ENCODE measurements around the gene PRKCA. TPM values are rescaled to one million over a fixed set of nuclear protein-coding genes. Genes with fewer than 3 reads are reported as not detected.

Gene PRKCA
- total and polyA plus RNA-seq, 2 donors (not counting 3 experiments of a cell fraction or from before 2014, with no cell fraction given), result 7.5 to 34.2 TPM

DNA sequence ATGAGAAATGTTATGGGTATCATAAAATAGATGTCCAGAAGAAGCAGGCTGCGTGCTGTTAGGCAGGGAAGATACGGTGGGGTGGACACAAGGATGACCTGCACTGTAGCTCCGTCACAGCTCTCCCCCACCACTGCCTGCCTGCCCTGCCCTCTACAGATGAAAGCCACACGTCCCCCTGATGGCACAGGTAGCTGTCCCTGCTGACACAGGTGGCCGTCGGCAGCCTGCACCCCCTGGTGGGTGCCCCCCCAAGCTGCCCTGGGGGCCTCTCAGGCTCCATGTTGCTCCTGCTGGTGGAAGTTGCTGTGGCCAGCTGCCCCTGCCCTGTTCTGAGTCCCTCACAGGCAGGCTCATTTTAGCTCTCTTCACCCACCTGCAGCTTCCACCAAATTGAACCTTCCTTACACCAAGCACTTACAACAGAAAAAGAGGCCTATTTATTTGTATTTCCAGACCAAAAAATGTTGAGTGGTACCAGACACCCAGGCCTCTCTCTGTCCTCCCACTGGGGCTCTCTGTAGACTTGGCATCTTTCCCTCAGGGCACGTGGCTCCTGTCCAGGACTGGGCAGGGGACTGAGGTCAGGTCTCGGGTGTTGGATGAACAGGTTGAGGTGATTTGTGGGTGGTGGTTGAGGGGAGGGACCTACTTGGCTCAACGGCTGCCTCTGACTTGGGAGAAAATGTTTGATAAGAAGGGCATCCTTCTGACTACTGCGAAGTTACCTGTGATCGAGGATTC, 482.4 kb downstream of the PRKCA start:
- intact Hi-C loops (cut with micrococcal nuclease), result no loop called here
- no peak overlapping the region for H3K4me2 ChIP-seq (ENCODE audit: insufficient read depth, low read length)
- H3K27me3 ChIP-seq (ENCODE audit: control insufficient read depth in 2 of 2, insufficient read depth in 2 of 2, low read length in 2 of 2), result no peaks in the 10 kb centered on the region
- H4K20me1 ChIP-seq (replicated peaks; ENCODE audit: control insufficient read depth, extremely low read depth, insufficient read depth, low read length), result no peaks in the 10 kb centered on the region
- H3K9me3 ChIP-seq (replicated peaks; ENCODE audit: control insufficient read depth, insufficient read depth, low read length), result no peaks in the 10 kb centered on the region
- H3K79me2 ChIP-seq (ENCODE audit: control insufficient read depth, insufficient read depth, low read length), result no peaks in the 10 kb centered on the region
- TF ChIP-seq POLR2A (IDR thresholded peaks at IDR 0.05; ENCODE audit: low read depth, low read length) (no peak), EZH2 (IDR thresholded peaks at IDR 0.05; ENCODE audit: borderline replicate concordance, low read depth, low read length, severe bottlenecking) (no peak), JUN (IDR thresholded peaks at IDR 0.05; ENCODE audit: borderline replicate concordance, insufficient read depth, insufficient read length, low read depth) (no peak), MYC (IDR thresholded peaks at IDR 0.05; ENCODE audit: low read depth, low read length) (no peak), FOS (IDR thresholded peaks at IDR 0.05; ENCODE audit: borderline replicate concordance, insufficient read depth, low read length) (no peak), GATA2 (IDR thresholded peaks at IDR 0.05; ENCODE audit: insufficient read depth, insufficient read length, low read depth, low read length) (no peak), POLR2AphosphoS5 (IDR thresholded peaks at IDR 0.05; ENCODE audit: insufficient read depth, low read depth, low read length) (no peak)
- TF ChIP-seq, protein P1, sequence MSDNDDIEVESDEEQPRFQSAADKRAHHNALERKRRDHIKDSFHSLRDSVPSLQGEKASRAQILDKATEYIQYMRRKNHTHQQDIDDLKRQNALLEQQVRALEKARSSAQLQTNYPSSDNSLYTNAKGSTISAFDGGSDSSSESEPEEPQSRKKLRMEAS (IDR thresholded peaks at IDR 0.05; ENCODE audit: insufficient read depth, insufficient read length), result no peak
- TF ChIP-seq, protein P2, sequence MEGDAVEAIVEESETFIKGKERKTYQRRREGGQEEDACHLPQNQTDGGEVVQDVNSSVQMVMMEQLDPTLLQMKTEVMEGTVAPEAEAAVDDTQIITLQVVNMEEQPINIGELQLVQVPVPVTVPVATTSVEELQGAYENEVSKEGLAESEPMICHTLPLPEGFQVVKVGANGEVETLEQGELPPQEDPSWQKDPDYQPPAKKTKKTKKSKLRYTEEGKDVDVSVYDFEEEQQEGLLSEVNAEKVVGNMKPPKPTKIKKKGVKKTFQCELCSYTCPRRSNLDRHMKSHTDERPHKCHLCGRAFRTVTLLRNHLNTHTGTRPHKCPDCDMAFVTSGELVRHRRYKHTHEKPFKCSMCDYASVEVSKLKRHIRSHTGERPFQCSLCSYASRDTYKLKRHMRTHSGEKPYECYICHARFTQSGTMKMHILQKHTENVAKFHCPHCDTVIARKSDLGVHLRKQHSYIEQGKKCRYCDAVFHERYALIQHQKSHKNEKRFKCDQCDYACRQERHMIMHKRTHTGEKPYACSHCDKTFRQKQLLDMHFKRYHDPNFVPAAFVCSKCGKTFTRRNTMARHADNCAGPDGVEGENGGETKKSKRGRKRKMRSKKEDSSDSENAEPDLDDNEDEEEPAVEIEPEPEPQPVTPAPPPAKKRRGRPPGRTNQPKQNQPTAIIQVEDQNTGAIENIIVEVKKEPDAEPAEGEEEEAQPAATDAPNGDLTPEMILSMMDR (IDR thresholded peaks at IDR 0.05; ENCODE audit: extremely low read depth in 1 of 2, insufficient read depth in 1 of 2, low read depth in 1 of 2, low read length in 2 of 2), result no peak
- CTCF ChIA-PET, result no interaction called here
- H3K9ac ChIP-seq (replicated peaks; ENCODE audit: extremely low read depth, insufficient read depth, low read length), result no peak overlapping the region
- dilution Hi-C loops (cut with MboI; ENCODE audit: extremely low pct_ligation_motif_present, low sequenced_read_pairs), result no loop called here
- no TSS peak for BruUV-seq (replicated peaks)
- POLR2A ChIA-PET, result no interaction called here
- no peak overlapping the region for H3K27ac ChIP-seq (ENCODE audit: insufficient read depth, low read depth, low read length)
- DNase-seq (ENCODE audit: low read depth, low spot score) (no peak), FAIRE-seq (no peak)
- no peak overlapping the region for H3K4me3 ChIP-seq (replicated peaks in 1 of 3; ENCODE audit: insufficient read depth in 1 of 3, low read depth in 1 of 3, low read length in 3 of 3)
- no peaks in the 10 kb centered on the region for H3K9me1 ChIP-seq (replicated peaks; ENCODE audit: control insufficient read depth, extremely low read depth, insufficient read depth, low read length)
- H3K36me3 ChIP-seq (ENCODE audit: control insufficient read depth in 2 of 2, extremely low read depth in 1 of 2, insufficient read depth in 2 of 2, low read length in 2 of 2), result peaks cover 2 to 3% of the 10 kb centered on the region in 2 experiments
- no peak overlapping the region for H2AFZ ChIP-seq (ENCODE audit: low read depth, low read length)
- H3K4me1 ChIP-seq (ENCODE audit: control insufficient read depth, extremely low read depth, insufficient read depth, low read length), result no peaks in the 10 kb centered on the region

Measured in endothelial cell of umbilical vein (primary cell).